PC-9 (cell line): ENCODE data around the gene ATP12A.

Experiments
- CTCF ChIP-seq: fragments of 200-600 bp; sonication (generic); conservative IDR thresholded peaks from 2 replicates; pipeline ENCODE4 v1.6.1; 2017; ENCODE audit warnings: mixed run types, antibody characterized with exemption, mild to moderate bottlenecking, moderate library complexity
- EZH2 ChIP-seq: fragments of 200-600 bp; sonication (generic); IDR thresholded peaks from 2 replicates; pipeline ENCODE4 v1.8.0; 2017; ENCODE audit warnings: antibody characterized with exemption, low read depth

GRCh38 chr13:24745861-24746617, 65.8 kb downstream of the ATP12A start:
- no peak for TF ChIP-seq CTCF
- no peak for TF ChIP-seq EZH2
